Gastroesophageal sphincter (tissue), 3 donors: Measurements from ENCODE around the gene PDHB.

Source experiments
- CTCF ChIP-seq, 4 experiments: fragments of 200-600 bp in 2 of 4; fragments of 450-650 bp in 2 of 4; sonication (generic) in 1 of 4; IDR thresholded peaks; one replicate each; pipeline ENCODE4 v1.5.1; 2017 to 2019; ENCODE audit warnings: antibody characterized with exemption in 4 of 4, mild to moderate bottlenecking in 2 of 4, moderate library complexity in 2 of 4
- POLR2A ChIP-seq, 2 donors: fragments of 450-650 bp; IDR thresholded peaks; one replicate each; pipeline ENCODE4 v1.6.1; 2017; ENCODE audit warnings: antibody characterized with exemption in 2 of 2, mild to moderate bottlenecking in 2 of 2, moderate library complexity in 1 of 2

DNA sequence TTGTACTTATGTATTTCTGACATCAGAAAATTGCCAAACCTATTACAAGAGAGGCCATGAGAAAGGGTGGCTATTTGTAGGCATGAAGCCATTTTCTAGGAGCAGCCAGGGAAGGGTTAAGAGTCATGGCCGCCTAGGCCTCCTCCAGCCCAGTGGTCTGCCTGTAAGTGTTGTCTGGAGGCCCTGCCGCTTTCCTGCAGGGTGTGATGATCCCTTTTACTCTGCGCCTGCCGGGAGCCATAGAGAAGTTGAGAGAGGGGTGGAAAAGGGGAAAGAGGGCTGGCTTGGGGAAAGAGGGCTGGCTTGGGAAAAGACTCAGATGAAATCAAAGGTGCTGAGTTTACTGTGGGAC, 29.2 kb upstream of the PDHB start:
- TF ChIP-seq CTCF (IDR thresholded peaks at IDR 0.05) (no peak), POLR2A (IDR thresholded peaks at IDR 0.05) (no peak)
